SK-N-SH treated with all-trans-retinoic acid at 6 μM for 48 hours (cell line): Measurements from ENCODE around the gene NDUFA5.

Experiments
- ATAC-seq: fragments of 200-7000 bp; cut with Tn5 transposase; 3 replicates; pipeline ENCODE4 v1.9.1; 2020; ENCODE audit warnings: mild to moderate bottlenecking, moderate library complexity
- ARNTL ChIP-seq: fragments of 450-650 bp; formaldehyde crosslinking; IDR thresholded peaks from 2 replicates; pipeline ENCODE4 v1.5.0; 2020; ENCODE audit warnings: low read depth, mild to moderate bottlenecking, moderate library complexity, borderline replicate concordance
- BACH2 ChIP-seq: fragments of 250-450 bp; sonication (Bioruptor Pico); IDR thresholded peaks from 2 replicates; pipeline ENCODE4 v1.9.0; 2021; ENCODE audit warnings: mild to moderate bottlenecking, borderline replicate concordance
- CSDC2 ChIP-seq: fragments of 250-450 bp; sonication (Bioruptor Pico); IDR thresholded peaks from 2 replicates; pipeline ENCODE4 v1.5.0; 2020; ENCODE audit warnings: mild to moderate bottlenecking, moderate library complexity
- ESRRG ChIP-seq: fragments of 250-450 bp; sonication (Bioruptor Pico); IDR thresholded peaks from 2 replicates; pipeline ENCODE4 v1.6.1; 2021; ENCODE audit warnings: mild to moderate bottlenecking
- ISL1 ChIP-seq: fragments of 250-450 bp; sonication (Bioruptor Pico); IDR thresholded peaks from 2 replicates; pipeline ENCODE4 v2.1.2; 2022; ENCODE audit warnings: mild to moderate bottlenecking, moderate library complexity
- PPARA ChIP-seq: fragments of 250-450 bp; sonication (Bioruptor Pico); IDR thresholded peaks from 2 replicates; pipeline ENCODE4 v1.5.0; 2020; ENCODE audit warnings: mild to moderate bottlenecking, borderline replicate concordance
- SNAI2 ChIP-seq: fragments of 250-450 bp; sonication (Bioruptor Pico); IDR thresholded peaks from 2 replicates; pipeline ENCODE4 v1.5.0; 2020; ENCODE audit warnings: mild to moderate bottlenecking, moderate library complexity
- TCF4 ChIP-seq: fragments of 250-450 bp; sonication (Bioruptor Pico); IDR thresholded peaks from 2 replicates; pipeline ENCODE4 v1.8.0; 2021; ENCODE audit warnings: mild to moderate bottlenecking, moderate library complexity, borderline replicate concordance
- ZC3H10 ChIP-seq: fragments of 250-450 bp; sonication (Bioruptor Pico); IDR thresholded peaks from 2 replicates; pipeline ENCODE4 v1.5.1; 2021; ENCODE audit warnings: mild to moderate bottlenecking, moderate library complexity
- ZFP3 ChIP-seq: fragments of 250-450 bp; sonication (Bioruptor Pico); IDR thresholded peaks from 2 replicates; pipeline ENCODE4 v1.5.0; 2020; ENCODE audit warnings: mild to moderate bottlenecking, moderate library complexity
- ZFP30 ChIP-seq: fragments of 450-650 bp; formaldehyde crosslinking; IDR thresholded peaks from 2 replicates; pipeline ENCODE4 v1.5.0; 2022; ENCODE audit warnings: mild to moderate bottlenecking, moderate library complexity
- ZNF565 ChIP-seq: fragments of 450-650 bp; formaldehyde crosslinking; conservative IDR thresholded peaks from 2 replicates; pipeline ENCODE4 v1.5.0; 2020; ENCODE audit warnings: low read depth, mild to moderate bottlenecking, moderate library complexity
- ZNF70 ChIP-seq: fragments of 450-650 bp; formaldehyde crosslinking; IDR thresholded peaks from 2 replicates; pipeline ENCODE4 v1.5.0; 2020; ENCODE audit warnings: mild to moderate bottlenecking, moderate library complexity
- ZNF8 ChIP-seq: fragments of 450-650 bp; formaldehyde crosslinking; IDR thresholded peaks from 2 replicates; pipeline ENCODE4 v1.5.0; 2020; ENCODE audit warnings: mild to moderate bottlenecking, moderate library complexity
- TF ChIP-seq, protein P1 (sequence below): fragments of 250-450 bp; sonication (Bioruptor Pico); IDR thresholded peaks from 2 replicates; pipeline ENCODE4 v1.5.1; 2020; ENCODE audit warnings: low read depth, mild to moderate bottlenecking, moderate library complexity
- TF ChIP-seq, protein P2 (sequence below): fragments of 250-450 bp; sonication (Bioruptor Pico); IDR thresholded peaks from 2 replicates; pipeline ENCODE4 v1.5.0; 2020; ENCODE audit warnings: mild to moderate bottlenecking, moderate library complexity
- TF ChIP-seq, protein P3 (sequence below): fragments of 250-450 bp; sonication (Bioruptor Pico); IDR thresholded peaks from 2 replicates; pipeline ENCODE4 v1.8.0; 2020; ENCODE audit warnings: mild to moderate bottlenecking, moderate library complexity, borderline replicate concordance
- TF ChIP-seq, protein P4 (sequence below): fragments of 250-450 bp; sonication (Bioruptor Pico); IDR thresholded peaks from 2 replicates; pipeline ENCODE4 v1.5.1; 2021; ENCODE audit warnings: mild to moderate bottlenecking, moderate library complexity
- TF ChIP-seq, protein P5 (sequence below): fragments of 250-450 bp; sonication (Bioruptor Pico); IDR thresholded peaks from 2 replicates; pipeline ENCODE4 v1.8.0; 2021; ENCODE audit warnings: low read depth, mild to moderate bottlenecking, moderate library complexity, borderline replicate concordance

NDUFA5 gene

DNA sequence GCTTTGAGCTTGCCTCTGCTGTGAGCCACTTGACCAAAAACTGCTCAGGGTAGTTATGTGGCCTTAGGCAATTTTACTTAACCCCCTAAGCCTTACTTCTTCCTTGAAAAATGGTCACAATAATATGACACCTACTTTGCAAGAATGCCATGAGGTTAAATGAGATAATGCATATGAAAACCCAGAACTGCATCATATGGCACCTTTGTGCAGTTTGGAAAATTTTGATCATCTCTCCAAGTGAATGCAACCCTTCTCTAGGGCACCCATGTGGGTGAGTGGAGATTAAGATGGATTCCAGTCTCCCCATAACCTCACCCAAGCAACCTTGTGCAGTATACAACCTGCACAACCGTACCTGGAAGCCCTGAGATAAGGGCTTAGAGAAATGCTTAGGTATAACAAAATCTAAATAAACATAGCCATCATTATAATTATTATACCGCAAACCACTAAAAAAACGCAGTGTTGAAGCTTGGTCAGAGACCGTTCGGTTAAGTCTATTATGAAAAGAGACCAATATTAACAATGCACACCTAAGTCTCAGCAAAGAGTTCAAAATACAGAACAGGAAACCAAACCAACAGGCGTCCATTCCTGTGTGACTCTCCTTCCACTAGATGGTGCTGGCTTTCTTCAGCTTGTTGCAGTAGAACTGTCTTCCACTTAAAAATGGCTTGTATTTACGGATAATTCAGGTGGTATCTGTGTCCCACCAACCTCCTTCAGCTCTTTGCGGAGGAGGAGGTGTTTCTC is 23.0 kb upstream of the NDUFA5 start:
- ATAC-seq = peak; percentile 99
- TF ChIP-seq, protein P1, sequence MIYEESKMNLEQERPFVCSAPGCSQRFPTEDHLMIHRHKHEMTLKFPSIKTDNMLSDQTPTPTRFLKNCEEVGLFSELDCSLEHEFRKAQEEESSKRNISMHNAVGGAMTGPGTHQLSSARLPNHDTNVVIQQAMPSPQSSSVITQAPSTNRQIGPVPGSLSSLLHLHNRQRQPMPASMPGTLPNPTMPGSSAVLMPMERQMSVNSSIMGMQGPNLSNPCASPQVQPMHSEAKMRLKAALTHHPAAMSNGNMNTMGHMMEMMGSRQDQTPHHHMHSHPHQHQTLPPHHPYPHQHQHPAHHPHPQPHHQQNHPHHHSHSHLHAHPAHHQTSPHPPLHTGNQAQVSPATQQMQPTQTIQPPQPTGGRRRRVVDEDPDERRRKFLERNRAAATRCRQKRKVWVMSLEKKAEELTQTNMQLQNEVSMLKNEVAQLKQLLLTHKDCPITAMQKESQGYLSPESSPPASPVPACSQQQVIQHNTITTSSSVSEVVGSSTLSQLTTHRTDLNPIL = no peak
- TF ChIP-seq TCF4 (CRISPR knock-in tag) = no peak
- TF ChIP-seq, protein P2, sequence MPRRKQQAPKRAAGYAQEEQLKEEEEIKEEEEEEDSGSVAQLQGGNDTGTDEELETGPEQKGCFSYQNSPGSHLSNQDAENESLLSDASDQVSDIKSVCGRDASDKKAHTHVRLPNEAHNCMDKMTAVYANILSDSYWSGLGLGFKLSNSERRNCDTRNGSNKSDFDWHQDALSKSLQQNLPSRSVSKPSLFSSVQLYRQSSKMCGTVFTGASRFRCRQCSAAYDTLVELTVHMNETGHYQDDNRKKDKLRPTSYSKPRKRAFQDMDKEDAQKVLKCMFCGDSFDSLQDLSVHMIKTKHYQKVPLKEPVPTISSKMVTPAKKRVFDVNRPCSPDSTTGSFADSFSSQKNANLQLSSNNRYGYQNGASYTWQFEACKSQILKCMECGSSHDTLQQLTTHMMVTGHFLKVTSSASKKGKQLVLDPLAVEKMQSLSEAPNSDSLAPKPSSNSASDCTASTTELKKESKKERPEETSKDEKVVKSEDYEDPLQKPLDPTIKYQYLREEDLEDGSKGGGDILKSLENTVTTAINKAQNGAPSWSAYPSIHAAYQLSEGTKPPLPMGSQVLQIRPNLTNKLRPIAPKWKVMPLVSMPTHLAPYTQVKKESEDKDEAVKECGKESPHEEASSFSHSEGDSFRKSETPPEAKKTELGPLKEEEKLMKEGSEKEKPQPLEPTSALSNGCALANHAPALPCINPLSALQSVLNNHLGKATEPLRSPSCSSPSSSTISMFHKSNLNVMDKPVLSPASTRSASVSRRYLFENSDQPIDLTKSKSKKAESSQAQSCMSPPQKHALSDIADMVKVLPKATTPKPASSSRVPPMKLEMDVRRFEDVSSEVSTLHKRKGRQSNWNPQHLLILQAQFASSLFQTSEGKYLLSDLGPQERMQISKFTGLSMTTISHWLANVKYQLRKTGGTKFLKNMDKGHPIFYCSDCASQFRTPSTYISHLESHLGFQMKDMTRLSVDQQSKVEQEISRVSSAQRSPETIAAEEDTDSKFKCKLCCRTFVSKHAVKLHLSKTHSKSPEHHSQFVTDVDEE (CRISPR knock-in tag) = no peak
- TF ChIP-seq ZFP30 (CRISPR knock-in tag) = no peak
- TF ChIP-seq, protein P3, sequence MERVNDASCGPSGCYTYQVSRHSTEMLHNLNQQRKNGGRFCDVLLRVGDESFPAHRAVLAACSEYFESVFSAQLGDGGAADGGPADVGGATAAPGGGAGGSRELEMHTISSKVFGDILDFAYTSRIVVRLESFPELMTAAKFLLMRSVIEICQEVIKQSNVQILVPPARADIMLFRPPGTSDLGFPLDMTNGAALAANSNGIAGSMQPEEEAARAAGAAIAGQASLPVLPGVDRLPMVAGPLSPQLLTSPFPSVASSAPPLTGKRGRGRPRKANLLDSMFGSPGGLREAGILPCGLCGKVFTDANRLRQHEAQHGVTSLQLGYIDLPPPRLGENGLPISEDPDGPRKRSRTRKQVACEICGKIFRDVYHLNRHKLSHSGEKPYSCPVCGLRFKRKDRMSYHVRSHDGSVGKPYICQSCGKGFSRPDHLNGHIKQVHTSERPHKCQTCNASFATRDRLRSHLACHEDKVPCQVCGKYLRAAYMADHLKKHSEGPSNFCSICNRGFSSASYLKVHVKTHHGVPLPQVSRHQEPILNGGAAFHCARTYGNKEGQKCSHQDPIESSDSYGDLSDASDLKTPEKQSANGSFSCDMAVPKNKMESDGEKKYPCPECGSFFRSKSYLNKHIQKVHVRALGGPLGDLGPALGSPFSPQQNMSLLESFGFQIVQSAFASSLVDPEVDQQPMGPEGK (CRISPR knock-in tag) = no peak
- no peak for TF ChIP-seq PPARA (CRISPR knock-in tag)
- TF ChIP-seq ISL1 = no peak
- no peak for TF ChIP-seq ZC3H10 (CRISPR knock-in tag)
- no peak for TF ChIP-seq BACH2
- TF ChIP-seq, protein P4, sequence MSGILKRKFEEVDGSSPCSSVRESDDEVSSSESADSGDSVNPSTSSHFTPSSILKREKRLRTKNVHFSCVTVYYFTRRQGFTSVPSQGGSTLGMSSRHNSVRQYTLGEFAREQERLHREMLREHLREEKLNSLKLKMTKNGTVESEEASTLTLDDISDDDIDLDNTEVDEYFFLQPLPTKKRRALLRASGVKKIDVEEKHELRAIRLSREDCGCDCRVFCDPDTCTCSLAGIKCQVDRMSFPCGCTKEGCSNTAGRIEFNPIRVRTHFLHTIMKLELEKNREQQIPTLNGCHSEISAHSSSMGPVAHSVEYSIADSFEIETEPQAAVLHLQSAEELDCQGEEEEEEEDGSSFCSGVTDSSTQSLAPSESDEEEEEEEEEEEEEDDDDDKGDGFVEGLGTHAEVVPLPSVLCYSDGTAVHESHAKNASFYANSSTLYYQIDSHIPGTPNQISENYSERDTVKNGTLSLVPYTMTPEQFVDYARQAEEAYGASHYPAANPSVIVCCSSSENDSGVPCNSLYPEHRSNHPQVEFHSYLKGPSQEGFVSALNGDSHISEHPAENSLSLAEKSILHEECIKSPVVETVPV = no peak
- TF ChIP-seq SNAI2 (CRISPR knock-in tag) = no peak
- no peak for TF ChIP-seq ZFP3 (CRISPR knock-in tag)
- TF ChIP-seq ZNF8 (CRISPR knock-in tag) = no peak
- no peak for TF ChIP-seq ESRRG (CRISPR knock-in tag)
- TF ChIP-seq ARNTL (CRISPR knock-in tag) = no peak
- TF ChIP-seq, protein P5, sequence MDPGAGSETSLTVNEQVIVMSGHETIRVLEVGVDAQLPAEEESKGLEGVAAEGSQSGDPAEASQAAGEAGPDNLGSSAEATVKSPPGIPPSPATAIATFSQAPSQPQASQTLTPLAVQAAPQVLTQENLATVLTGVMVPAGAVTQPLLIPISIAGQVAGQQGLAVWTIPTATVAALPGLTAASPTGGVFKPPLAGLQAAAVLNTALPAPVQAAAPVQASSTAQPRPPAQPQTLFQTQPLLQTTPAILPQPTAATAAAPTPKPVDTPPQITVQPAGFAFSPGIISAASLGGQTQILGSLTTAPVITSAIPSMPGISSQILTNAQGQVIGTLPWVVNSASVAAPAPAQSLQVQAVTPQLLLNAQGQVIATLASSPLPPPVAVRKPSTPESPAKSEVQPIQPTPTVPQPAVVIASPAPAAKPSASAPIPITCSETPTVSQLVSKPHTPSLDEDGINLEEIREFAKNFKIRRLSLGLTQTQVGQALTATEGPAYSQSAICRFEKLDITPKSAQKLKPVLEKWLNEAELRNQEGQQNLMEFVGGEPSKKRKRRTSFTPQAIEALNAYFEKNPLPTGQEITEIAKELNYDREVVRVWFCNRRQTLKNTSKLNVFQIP (CRISPR knock-in tag) = no peak
- no peak for TF ChIP-seq ZNF70
- TF ChIP-seq CSDC2 (CRISPR knock-in tag) = no peak
- TF ChIP-seq ZNF565 (CRISPR knock-in tag) = no peak
- TF ChIP-seq, all 23 proteins: peak for 0

DNA sequence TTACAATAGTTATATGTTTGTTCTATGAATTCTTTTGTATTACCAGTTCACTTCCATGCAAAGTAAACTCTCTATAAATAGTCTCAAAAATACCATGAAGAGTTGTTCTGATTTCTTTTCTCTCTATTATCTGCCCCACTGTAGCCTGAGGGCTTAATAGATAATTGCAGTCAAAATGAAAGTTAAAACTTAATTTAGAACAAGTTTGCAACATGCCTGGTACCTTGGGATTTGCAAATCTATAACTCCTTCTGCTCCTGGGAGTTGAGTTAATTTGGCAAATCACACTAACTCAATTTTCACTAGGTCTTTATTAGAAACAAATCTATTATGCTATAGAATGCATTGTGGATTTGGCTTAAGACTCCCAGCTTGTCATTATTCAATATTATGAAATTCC is 21.8 kb upstream of the NDUFA5 start:
- no peak for ATAC-seq
- no peak for TF ChIP-seq ARNTL (CRISPR knock-in tag)
- no peak for TF ChIP-seq ESRRG (CRISPR knock-in tag)
- TF ChIP-seq ZNF8 (CRISPR knock-in tag) = no peak
- TF ChIP-seq ZC3H10 (CRISPR knock-in tag) = no peak
- TF ChIP-seq, protein P4 = no peak
